GM19193 (cell line): ENCODE measurements around the gene PTPN3.

ENCODE experiments used
- POLR2A ChIP-seq: IDR thresholded peaks from 4 replicates; pipeline ENCODE4 v1.6.1; 2011; ENCODE audit not compliant: insufficient read depth, insufficient read length; ENCODE audit errors: extremely low read depth

PTPN3 gene

GRCh38 chr9:109381011-109381729 lies 116.9 kb downstream of the PTPN3 start:
- no peak for TF ChIP-seq POLR2A

GRCh38 chr9:109379513-109379912 lies 118.6 kb downstream of the PTPN3 start:
- no peak for TF ChIP-seq POLR2A

DNA sequence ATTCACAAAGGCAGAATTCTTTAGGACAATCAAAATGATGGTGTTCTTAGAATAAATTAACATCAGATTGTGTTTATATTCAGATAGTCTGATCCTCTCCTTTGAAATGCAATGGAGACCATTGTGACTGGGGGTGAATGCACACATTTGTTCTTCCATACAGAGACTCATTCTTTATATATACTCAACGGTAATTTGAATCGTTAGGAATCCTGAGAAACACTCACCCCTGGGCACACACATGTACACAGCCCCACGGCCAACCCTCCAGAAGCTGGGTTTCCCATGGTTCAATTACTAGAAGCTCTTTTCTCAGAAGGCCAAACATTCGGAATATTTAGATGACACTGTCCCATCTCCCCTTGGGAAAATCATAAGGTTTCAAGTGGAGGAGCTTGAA lies 119.8 kb downstream of the PTPN3 start:
- TF ChIP-seq POLR2A: no peak

DNA sequence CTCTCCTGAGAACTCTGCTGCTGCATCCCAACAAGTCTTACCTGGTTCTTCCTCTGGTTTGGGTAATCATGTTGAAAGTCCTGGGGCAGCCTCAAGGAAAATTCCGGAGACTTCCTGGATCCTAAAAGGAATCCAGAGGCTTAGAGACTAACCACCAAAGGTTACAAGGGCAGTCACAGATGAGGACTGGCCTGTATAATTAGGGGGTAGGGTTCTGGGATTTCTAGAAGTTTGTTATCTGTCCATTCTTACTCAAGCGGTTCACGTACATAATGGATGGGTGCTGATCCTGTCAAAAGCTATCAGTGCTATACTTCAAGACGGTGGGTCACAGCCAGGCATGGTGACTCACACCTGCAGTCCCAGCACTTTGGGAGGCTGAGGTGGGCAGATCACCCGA lies 125.9 kb downstream of the PTPN3 start:
- no peak for TF ChIP-seq POLR2A

DNA sequence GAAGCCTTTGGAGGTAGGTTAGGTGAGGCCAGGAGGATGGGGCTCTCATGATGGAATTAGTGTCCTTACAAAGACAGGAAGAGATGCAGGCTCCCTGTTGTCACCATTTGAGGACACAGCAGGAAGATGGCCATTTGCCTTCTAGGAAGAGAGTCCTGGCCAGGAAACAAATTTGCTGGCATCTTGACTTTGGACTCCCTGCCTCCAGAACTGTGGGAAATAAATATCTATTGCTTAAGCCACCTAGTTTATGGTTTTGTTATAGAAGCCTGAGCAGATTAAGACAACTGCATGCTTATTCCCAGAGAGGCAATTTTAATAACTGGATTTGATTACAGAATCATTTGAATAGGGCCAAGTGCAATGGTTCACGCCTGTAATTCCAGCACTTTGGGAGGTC lies 126.7 kb downstream of the PTPN3 start:
- no peak for TF ChIP-seq POLR2A

DNA sequence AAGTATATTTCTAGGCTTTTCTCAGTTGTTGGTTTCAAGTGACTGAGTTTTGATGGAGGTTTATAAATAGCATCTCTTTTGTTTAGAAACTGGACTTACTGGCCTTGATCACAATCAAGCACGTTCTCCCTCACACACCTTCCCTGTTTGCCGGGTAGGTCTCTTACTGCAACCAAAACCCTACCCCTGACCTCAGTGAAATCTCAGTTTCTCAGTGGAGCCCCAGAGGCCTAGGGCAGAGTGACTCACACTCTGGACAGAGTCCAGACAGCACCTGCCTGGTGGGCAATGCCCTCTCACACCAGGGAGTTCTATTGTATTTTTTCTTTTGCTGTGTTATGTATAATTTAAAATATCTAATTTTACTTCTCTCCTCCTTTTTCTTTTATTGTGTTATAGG lies 128.8 kb downstream of the PTPN3 start:
- no peak for TF ChIP-seq POLR2A

DNA sequence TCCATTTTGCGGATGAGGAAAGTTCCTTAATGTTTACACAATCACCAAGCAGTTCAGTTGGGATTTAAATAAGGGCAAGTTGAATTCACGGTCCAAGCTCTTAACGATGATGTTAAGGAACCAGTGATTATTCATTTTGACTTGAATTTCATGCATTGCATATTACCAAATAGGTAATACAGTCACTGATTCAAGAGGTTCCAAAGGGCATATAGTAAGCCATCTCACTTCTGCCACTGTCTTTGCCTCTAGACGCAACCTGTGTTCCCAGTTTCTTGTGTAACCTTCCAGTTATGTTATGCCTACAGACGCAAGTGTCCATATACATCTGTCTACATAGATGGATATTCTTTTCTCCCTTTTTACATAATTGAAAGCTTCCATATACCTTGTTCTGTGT lies 137.3 kb downstream of the PTPN3 start:
- TF ChIP-seq POLR2A: no peak

DNA sequence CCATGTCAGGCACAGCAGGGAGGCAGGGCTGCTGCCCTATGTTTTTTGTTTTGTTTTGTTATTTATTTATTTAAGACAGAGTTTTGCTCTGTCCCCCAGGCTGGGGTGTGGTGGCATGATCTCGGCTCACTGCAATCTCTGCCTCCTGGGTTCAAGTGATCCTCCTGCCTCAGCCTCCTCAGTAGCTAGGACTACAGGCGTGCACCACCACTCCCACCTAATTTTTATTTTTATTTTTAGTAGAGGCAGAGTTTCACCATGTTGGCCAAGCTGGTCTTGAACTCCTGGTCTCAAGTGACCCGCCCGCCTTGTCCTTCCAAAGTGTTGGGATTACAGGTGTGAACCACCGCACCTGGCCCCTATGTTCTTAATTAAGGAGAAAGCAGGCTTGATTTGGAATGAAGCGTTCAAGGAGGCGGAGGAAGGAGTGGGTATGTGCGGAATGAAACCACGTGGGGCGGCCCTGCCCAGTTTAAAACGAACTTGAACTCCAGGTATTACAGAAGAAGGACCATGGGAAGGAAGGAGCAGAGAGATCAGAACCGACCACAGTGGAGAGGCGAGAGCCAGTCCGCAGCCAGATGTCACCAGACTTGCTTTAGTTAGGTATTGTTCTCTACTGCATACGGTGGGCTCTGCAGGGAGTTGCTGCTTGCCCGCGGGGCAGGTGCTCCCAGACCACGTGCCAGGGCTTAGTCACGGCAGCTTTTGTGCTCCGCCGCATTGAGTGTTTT lies 142.4 kb downstream of the PTPN3 start:
- no peak for TF ChIP-seq POLR2A

DNA sequence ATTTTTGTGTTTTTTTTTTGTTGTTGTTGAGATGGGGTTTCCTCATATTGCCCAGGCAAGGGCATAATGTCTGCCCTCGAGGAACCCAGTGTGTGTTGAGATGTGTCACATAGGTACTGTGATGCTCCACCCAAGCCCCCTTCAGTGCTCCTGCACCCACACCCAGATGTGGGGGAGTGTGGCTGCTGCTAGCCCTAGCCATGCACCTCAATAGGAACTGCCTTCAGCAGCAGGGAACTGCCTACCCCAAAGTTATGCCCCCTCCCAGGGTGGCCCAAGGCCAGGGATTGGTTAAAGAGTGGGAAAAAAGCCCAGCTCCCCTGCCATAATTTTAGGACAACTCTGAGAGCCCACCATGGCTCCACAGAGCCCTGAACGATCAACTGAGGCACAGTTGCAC lies 143.9 kb downstream of the PTPN3 start:
- no peak for TF ChIP-seq POLR2A

GRCh38 chr9:109351032-109351431 lies 147.1 kb downstream of the PTPN3 start:
- TF ChIP-seq POLR2A: no peak

- TF ChIP-seq POLR2A: no peak
Observed at GRCh38 chr9:109349421-109349846, 148.7 kb downstream of the PTPN3 start.

GRCh38 chr9:109346904-109347303 lies 151.2 kb downstream of the PTPN3 start:
- TF ChIP-seq POLR2A: no peak

DNA sequence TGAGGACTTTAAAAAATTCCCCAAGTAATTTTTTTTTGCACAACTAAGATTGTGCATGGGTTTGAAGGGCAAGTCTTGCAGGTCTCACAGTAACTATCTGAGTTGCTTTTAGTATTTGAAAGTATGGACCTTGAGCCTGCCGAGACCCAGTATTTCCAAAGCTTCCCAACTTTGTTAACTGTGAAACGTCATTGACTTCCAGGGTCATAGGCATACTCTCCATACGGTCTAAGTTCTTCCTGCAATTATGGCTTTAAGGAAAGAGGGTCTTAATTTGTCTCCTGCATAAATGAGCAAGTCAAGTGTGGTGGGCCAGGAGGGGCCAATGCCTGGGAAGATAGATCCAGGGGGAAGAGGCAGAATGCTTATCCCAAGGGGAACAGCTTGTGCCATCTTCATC lies 153.2 kb downstream of the PTPN3 start:
- no peak for TF ChIP-seq POLR2A

GRCh38 chr9:109342878-109343277 lies 155.2 kb downstream of the PTPN3 start:
- no peak for TF ChIP-seq POLR2A

DNA sequence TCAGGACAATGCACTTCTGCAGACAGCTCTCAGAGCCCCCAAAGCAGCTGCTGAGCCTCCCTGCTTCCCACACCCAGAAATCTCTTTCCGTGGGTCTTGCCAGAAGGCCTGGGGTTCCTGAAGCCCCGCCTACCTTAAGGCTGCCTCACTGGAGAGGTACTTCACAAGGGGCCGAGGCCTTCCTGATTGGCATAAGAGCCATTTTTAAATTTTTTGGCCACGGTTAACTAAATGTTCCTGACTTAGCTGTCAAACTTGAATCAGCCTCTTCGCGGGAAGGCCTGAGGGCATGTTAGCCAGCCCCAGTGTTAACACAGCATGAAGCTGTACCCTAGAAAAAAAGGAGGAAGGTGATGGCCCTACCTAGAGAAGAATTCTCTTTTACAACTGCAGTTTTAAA lies 156.5 kb downstream of the PTPN3 start:
- TF ChIP-seq POLR2A: no peak

- TF ChIP-seq POLR2A: no peak
Observed at GRCh38 chr9:109336409-109336808, 161.7 kb downstream of the PTPN3 start.

DNA sequence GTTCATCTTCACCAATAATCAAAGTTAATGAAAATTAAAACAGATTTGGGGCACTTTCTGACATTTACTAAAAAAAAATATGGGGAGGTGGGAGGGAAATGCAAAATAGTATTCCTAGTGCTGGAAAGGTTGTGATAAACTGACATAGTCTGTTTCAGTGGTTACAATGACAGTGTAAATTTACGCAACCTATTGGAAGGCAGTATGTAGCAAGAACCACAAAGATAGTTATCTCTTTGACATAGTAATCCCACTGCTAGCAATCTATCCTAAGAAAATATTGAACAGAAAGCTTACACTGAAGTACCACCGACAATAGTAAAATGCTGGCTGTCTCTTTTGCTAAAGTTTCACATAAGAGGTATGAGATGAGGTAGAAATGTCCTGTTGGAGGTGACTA lies 162.2 kb downstream of the PTPN3 start:
- no peak for TF ChIP-seq POLR2A

DNA sequence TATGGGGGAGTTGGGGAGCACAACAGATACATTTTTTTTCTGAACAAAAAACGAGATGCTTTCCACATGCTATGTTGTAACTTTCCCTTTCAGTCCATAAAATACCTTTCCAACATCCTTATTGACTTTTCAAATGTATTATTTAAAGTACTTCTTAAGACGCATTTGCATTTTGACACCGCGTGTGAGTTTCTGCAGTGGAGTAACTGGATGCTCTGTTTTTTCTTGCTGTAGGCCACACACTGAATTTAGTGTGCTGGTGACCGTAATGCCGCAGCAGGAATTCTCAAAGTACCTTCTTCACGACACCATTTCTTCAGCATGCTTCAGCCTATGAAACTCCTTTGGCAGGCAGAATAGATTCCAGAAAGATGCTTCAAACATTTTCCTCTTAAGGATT lies 163.0 kb downstream of the PTPN3 start:
- TF ChIP-seq POLR2A: no peak

DNA sequence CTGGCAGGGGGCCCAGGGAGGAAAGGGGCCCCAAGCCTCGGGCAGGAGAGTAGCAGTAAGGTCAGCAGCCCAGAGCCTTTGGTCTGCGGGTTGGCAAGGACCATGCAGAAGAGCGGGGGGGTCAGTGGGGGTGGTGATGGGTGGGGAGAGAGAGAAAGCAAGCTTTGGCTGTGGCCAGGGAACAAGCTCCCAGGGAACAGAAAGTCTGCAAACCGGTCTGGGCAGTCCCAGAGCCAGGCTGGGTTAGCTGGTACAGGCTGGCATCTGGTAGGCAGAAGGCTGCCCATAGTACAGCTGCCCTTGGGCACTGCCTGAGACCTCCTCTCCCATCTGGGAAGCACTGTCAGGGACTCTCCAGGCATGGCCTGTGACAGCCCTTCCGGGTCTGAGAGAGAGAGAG lies 166.8 kb downstream of the PTPN3 start:
- TF ChIP-seq POLR2A: no peak
